Inflammatory macrophage treated with lipopolysaccharide for 4 hours (primary cell): ENCODE data around the gene PPARG.
A peak's percentile ranks its signal among the peaks of the same experiment; 100 is the strongest.
"Not testable (repeated sequence)": the region's sequence is repeated elsewhere in the genome, so short reads cannot be mapped to it uniquely, and the experiment has no call there.

Experiments used
- DNase-seq: peaks from one replicate; pipeline ENCODE4 v3.0.0-alpha.2; 2020

The PPARG gene

DNA sequence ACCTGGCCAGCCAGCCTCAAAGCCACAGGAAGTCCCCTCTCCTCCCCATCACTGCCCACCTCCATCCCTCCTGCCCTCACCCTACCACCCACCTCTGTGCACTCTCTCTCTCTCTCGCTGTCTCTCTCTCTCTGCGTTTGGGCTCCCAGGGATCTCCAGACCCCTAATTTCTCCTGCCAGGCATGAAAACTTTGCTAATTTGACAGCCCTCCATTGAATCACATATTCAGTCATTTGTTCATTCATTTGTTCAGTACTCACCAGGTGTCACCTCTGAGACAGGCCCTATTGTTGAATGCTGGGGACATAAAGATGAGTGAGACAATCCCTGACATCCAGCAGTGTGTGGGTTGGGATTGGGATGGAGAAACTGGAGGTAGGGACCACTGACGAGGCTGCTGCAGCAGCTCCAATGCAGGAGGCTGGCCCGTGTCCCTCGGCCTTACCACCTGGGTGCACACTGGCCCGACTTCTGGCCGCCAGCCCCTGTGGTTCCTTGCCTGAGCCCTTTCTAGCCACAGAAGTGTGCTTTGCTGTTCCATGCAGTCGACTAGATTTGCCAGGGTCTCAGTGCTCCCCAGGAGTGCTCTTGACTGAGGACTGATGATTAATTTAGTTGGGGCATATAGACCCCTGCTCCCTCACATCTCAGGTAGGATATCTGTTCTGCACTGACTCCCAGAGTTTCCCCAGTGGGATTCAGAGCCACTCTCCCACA, 156.8 kb downstream of the PPARG start:
- no peak for DNase-seq

DNA sequence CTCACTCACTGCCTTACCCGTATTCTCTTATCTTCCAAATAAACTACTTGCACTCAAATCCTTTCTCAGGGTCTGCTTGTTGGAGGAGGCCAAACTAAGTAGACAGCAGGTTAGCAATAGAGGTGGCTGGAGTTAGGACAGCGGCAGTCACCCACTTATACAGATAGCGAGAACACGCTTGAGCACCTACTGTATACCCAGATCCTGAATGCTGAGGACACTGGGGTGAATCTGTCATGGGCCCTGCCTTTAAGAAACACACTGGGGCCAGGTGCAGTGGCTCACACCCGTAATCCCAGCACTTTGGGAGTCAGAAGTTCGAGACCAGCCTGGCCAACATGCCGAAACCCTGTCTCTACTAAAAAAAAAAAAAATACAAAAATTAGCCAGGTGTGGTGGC, 157.4 kb downstream of the PPARG start:
- no peak for DNase-seq

DNA sequence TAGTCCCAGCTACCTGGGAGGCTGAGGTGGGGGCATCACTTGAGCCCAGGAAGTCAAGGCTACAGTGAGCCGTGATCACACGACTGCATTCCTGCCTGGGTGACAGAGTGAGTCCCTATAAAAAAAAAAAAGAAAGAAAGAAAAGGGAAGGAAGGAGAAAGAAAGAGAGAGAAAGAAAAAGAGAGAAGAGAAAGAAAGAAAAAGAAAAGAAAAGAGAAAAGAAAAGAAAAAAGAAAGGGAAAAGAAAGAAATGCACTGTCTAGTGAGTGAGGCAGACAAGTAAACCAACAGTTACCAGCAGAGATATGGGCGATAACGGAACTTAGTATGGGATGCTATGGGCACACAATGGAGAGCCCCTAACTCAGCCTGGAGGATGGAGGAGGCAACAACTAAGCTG, 158.2 kb downstream of the PPARG start:
- no peak for DNase-seq

DNA sequence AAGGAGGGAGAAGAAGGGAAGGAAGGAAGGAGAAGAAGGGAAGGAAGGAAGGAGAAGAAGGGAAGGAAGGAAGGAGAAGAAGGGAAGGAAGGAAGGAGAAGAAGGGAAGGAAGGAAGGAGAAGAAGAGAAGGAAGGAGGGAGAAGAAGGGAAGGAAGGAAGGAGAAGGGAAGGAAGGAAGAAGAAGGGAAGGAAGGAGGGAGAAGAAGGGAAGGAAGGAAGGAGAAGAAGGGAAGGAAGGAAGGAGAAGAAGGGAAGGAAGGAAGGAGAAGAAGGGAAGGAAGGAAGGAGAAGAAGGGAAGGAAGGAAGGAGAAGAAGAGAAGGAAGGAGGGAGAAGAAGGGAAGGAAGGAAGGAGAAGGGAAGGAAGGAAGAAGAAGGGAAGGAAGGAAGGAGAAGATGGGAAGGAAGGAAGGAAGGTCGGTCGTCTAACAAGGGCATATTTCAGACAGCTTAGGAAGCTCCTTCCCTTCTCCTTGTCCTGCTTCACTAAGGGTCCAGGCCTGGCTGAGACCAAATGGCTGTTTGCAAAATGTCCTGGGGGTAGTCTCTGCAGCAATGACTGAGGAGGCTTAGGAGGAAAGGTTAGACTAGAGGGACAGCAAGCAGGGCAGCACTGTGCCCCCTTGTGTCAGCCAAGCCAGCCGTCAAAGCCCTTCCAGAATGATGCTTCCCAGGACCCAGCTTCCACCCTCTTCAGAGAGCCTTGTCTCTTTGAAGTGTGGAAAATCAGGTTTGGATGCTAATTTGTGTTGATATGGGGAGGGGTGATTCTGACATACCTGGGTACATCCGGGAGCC, 159.7 kb downstream of the PPARG start:
- not testable (repeated sequence) for DNase-seq

DNA sequence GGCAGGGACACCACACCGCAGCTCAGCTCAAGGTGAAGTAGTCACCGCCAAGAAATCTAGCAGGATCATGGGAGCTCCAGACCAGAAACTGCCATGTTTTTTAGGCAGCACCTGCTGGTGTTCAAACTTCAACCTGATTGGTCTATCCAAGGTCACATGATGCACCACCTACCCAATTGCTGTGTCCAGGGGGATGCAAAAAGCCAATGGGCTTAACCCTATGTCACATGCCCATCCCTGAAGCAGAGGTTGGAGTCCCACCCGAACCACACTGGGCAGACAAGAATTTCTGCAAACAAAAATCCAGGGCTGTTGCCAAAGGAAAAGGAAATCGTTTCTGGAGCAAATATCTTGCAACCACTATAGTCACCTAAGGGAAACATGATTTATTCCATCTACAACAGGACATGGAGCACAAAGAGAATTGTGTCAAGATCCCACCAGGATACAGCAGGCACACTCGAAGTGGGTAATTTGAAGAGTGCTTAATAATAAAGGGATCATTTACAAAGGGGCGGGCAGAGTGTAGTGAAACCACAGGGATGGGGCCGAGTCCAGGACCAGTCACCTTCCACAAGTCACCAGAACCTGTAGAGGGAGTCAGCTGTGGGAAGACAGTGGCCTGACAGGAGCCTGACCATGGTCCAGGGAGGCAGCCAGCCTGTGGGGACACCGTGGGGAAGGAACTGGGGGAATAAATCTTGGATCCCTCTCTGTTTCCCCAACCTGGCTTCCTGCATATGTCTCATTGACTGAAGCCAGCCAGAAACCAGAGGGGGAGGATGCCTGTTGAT, 161.2 kb downstream of the PPARG start:
- no peak for DNase-seq

DNA sequence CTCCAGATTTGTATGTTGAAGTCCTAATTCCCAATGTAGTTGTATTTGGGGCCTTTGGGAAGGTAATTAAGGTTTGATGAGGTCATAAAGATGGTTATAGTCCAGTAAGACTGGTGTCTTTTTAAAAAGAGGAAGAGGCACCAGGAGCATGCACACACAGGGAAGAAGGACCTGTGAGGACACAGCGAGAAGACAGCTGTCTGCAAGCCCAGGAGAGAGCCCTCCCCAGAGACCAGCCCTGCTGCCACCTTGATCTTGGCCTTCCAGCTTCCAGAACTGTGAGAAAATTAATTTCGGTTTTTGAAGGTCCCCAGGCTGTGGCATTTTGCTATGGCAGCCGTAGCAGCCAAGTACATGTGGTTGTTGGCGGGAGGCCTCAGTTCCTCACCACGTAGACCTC, 162.6 kb downstream of the PPARG start:
- DNase-seq = peak; percentile 43

DNA sequence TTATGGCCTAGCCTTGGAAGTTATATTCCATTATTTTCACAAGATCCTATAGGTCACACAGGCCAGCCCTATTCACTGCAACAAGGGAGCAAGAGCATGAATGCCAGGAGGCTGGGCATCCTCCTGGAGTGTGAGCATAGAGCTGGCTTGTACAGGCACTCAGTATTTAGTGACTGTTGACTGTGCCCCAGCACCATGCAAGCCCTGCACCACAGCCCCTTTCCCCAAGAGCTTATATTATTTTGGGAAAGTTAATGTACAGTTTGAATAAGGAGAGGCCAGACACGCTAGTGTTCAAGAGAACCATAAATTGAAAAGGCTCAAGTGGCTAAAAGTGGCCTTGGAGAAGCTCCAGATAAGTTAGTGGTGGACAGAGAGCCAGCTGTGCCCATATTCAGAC, 163.1 kb downstream of the PPARG start:
- no peak for DNase-seq

DNA sequence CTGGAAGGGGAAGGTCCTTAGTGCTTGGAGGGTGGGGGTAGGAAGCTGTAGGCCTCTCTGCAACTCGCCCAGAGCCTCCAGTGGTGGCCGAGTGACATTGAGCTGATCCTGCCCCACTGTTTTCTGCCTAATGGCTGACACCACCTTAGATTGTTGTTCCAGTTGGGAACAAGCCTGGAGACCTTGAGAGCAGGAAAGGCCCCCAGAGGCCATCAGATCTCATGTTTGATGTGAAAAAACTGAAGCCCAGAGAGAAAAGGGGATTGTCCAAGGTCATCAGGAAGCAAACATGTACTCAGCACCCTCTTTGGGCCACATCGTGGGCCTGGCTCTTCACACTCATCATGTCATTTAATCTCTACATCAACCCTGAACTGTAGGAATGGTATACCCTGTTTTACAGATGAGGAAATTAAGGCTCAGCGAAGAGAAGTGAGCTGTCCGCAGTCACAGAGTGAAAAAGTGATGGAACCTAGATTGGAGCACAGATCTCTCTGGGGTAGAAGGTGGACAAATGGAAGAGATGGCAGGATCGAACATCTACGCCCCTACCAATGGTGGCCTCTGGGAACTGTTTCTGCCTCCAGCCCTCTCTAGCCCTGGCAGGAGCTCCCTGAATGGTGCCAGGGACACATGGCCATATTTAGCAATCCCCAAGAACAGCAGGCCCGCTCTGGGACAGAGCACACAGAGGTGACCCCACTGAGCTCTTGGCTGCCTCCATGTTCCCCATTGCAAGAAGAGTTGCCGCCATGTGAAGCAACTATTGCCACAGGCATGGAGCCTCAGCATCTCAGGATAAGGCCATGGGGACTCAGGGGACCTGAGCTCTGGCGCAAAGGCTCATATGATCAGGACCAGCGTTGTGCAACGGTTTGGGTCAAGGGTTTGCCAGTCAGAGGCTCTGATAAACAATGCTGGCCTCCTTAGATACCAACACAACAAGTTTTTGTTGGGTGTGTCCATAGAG, 163.8 kb downstream of the PPARG start:
- DNase-seq = peak; percentile 29

DNA sequence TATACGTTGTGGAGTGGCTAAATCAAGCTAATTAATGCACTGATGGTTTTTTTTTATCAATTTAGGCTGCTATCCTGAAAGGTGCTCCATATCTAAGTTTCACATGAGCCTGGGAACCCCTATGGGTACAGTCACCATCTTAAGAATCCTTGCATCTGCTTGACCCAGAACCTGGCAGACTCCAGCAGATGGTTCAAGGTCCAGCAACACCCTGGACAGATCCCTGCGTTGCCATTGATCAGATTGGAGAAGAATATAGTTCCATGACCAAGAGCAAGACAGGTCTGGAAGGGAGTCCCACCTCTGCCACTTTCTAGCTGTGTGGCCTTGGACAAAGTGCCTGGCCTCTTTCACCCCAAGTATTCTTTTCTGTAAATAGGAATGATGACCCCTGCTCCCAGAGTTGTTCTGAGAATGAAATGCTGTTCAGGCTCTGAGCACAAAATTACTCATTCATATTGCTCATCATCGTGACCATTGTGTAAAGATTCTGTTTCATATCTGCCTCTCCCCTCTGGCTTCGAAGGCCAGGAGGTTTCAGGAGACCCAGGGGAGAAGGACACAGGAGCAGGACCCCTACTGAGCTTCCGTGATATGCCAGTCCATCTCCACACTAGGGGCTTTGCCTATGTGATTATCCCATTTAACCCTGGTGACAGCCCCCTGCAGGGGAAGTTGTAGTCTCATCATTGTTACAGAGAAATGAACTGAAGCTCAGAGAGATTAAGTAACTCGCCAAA, 165.4 kb downstream of the PPARG start:
- peak; percentile 70 for DNase-seq

DNA sequence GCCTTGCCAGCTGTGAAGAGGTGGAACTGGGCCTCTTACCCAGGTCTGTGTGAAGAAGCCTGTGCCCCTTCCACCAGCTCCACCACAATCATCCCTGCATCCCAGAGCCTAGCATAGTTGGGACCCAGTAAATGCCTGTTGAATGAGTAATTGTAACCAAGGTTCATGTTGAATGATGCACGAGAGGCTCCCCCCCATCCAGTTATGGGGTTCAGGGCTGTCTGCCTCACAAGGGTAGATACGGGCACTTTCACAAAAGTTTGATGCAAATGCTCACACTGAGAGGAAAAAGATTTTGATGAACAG, 165.9 kb downstream of the PPARG start:
- no peak for DNase-seq

DNA sequence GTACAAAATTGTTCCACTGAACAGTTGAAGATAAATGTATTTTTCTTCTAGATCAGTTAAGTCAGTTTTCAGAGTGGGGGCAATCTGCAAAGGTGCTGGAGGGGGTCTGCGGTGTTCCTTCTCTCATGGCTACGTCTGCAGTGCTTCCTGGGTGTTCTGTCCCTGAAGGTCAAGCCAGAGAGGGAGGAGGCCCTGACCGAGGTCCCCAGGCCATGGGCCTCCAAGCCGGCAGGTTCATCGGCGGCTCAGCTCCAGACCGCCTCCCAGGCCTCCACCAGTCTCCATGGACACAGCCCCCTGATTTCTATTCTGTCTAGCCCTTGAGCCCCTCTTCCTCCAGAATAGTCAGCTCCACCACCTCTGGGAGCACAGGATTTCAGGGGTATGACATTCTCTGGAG, 166.9 kb downstream of the PPARG start:
- DNase-seq = no peak

DNA sequence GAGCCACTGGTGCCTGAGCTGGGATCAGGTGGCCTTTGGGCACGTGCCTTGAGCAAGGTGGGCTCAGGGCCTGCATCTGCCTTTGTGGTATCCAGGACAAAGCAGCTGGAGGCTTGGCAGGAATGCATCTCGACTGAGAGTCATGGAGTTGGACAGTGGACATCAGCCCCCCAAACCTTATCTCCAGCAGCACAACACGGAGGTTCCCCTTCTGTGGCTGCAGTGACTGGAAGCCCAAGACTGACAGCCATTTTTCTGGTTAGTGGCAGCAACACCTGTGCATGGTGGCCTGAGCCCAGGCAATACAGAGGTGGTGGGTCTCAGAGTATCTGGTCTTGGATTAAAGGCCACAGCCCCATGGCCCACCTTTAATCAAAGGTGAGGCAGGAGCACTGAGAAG, 167.6 kb downstream of the PPARG start:
- no peak for DNase-seq

DNA sequence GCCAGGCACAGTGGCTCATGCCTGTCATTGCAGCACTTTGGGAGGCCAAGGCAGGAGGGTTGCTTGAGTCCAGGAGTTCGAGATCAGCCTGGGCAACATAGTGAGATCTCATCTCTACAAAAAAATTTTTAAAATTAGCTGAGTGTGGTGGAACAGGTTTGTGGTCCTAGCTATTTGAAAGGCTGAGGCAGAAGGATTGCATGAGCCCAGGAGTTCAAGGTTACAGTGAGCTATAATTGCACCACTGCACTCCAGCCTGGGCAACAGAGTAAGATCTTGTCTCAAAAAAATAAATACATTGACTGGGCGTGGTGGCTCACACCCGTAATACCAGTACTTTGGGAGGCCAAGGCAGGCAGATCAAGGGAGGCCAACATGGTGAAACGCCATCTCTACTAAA, 168.5 kb downstream of the PPARG start:
- not testable (repeated sequence) for DNase-seq

DNA sequence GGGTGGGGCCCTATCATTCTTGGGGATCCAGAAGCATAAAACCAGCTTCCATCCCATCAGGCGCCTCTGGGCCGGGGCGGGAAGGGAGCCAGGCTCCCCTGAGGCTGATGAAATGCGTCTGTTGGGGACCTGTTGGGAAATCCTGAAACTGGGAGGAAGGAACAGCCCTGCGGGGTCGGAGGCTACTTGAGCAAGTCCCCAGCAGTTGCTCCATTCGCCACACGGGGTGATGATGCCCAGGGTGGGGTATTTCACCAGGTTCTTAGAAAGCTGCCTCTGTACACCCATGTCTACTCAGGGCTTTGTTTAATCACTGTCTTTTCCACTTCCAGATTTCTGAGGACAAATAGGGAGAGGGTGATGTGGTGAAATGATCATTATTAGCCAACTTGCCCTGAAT, 170.0 kb downstream of the PPARG start:
- peak; percentile 98 for DNase-seq

DNA sequence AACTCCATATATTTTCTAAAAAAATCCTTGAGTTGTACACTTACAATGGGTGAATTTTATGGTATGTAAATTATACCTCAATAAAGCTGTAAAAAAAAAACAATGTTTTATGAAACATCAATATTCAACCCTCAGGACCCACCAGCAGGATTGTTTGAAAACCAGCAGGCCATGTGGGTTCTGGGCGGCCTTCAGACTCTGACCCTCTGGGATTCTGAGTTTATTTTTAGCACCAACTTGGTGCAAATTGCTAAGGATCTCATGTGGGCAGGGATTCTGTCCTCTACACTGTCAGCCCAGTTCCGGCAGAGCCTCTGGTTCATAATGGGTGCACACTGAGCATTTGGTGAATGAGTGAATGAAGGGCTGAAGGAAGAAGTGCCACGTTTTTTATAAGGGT, 171.3 kb downstream of the PPARG start:
- no peak for DNase-seq

DNA sequence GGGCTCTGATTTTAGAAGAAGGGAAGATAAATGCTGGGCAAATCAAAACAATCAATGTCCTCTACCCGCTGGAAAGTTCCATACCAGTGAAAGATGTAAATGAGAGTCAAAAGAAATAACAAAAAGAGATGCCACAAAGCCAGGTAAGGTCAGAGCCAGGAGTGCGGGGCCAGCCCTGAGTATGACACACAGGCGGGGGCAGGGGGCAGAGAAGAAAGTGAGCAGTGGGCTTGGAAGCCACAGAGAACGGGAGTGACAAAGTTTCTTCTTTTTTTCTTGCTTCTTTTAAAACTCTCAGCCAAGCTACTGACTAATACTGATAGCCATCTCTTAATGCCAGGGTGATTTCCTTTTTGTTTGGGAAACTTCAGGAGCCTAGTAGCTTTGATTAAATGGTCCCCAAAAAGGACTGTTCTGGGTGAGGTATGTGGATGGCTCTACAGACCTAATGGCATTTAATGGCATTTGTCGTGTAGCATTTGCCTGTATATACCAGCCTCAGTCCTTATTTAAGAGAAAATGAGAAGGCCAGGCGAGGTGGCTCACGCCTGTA, 172.3 kb downstream of the PPARG start:
- DNase-seq = no peak

DNA sequence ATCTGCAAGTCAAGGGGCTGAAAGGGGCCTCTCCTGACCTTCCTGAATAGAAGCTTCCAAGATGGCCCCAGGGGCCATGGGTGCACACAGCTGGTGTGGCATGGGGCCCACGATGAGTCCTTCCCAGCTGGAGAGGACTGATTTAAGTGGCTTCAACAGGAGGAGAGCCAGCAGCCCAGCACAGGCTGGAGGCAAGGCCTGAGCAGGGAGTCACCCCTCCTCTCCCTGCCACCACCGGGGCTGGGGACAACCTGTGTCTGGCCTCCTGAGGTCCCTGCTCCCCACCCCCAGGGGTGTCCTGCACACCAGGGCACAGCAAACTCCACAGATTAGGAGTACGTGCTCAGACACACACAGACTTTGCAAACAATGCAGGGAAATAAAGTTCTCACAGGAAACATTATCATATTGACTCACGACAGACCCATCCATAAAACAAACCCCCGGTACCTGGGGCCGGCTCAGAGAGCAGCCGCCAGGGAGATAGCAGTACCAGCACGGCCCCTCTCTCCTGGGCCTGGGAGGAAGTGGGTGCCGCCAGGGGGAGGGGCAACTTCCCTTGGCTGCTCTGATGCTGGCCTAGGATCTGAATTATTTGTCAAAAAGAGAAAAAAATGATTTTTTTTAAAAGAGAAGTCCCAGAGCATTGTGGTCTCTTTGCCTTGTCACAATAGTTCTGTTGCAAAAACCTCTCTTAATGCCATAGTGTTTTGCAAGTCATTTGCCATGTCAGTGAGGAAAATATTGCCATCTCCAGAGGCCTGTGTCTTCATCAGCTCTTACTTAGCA, 173.5 kb downstream of the PPARG start:
- DNase-seq = peak; percentile 83

DNA sequence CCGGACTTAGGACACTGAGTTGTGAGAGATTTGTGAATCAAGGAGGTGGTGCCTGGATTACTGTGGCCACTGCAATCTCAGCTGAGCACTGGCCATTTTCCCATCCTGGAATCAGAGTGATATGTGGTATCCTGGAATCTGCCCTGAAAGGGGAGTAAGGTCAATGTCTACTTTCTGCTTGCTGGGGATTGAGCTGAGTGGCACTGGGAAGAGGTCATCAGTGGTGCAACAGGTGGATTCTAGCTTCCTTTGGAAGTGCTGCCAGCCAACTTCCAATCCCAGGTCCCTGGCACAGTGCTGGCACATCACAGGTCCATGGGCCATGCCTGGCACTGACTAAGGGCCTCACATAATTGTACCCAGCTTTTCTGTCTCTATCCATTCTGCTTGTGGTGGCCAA, 174.8 kb downstream of the PPARG start:
- DNase-seq = no peak

DNA sequence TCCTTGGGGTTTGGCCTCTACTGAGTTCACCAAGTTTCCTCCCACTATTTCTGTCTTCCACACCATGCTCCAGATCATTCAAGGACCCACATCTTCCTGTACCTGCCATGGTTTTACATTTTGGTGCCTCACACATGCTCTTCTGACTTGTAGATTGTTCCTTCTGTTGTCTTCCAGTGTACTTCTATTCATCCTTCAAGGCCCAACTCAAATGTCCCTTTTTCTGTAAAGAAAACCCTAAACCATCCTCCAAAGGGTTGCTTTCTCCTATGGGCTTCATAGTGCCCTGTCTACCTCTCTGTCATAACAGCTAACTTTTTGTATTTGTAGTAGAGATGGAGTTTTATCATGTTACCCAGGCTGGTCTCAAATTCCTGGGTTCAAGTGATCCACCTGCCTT, 175.3 kb downstream of the PPARG start:
- no peak for DNase-seq

DNA sequence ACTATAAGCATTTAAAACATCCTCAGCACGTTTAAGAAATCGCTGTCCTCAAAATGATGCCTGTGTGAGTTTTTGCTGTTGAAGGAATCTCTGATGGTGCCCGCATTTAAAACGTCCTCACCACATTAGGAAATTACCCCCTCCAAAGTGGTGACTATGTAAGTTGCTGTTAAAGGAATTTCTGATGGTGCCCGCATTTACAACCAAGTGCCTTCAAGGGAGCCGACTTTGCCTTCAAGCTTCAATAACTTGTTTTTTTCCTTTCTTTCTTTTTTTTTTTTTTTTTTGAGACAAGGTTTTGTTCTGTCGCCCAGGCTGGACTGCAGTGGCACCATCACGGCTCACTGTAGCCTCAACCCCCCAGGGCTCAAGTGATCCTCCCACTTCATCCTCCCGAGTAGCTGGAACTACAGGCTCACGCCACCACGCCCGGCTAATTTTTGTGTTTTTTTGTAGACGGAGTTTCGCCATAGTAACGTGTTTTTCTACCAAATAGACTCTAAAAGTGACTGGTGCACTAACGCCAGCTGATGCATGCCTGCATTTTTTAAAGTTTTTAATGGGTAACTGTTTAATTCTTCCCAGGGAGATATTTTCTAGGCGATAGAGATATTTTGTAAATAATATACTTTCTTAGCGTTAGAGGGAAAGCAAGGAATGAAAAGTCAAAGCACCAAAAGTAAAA, 176.4 kb downstream of the PPARG start:
- DNase-seq = no peak
